Endothelial cell of umbilical vein (primary cell): Measurements from ENCODE around the gene KCNMB2. TPM values are rescaled to one million over a fixed set of nuclear protein-coding genes. Genes with fewer than 3 reads are reported as not detected.

Source experiments
- BruUV-seq: library from RNA; stranded (reverse); fragments of 400-500 nt; replicated peaks from 2 replicates; lab custom pipeline; 2021; lab: Mats Ljungman, UMichigan
- CTCF ChIA-PET: fragments of 300-600, 350-600 bp; sonication (Branson Sonifier 250); formaldehyde crosslinking; loops from one replicate; lab custom pipeline; 2021; ENCODE audit warnings: antibody characterized with exemption, inconsistent platforms; lab: Charles Lee
- POLR2A ChIA-PET: fragments of 300-600, 350-600 bp; sonication (Branson Sonifier 250); formaldehyde crosslinking; loops from one replicate; lab custom pipeline; 2021; ENCODE audit warnings: antibody characterized with exemption, inconsistent platforms; lab: Charles Lee
- DNase-seq: peaks from one replicate; pipeline ENCODE4 v3.0.0-alpha.2; 2011; ENCODE audit warnings: low read depth, low spot score
- FAIRE-seq: peaks from 2 replicates; lab custom pipeline; 2011; peaks lifted over from hg19 to GRCh38; lab: Jason Lieb, UNC
- H2AFZ ChIP-seq: 2 replicates; pipeline ENCODE4 v1.6.0; 2012; ENCODE audit warnings: low read depth, low read length, control low read depth, inconsistent platforms
- H3K27ac ChIP-seq: 2 replicates; pipeline ENCODE4 v1.5.1; 2011; ENCODE audit warnings: low read depth, mild to moderate bottlenecking, control low read depth, low read length, moderate library complexity; ENCODE audit not compliant: insufficient read depth
- H3K27me3 ChIP-seq, 2 experiments: 2 replicates each; pipeline versions ENCODE4 v1.6.0 to v1.6.1; 2011; ENCODE audit warnings: low read length in 2 of 2, mixed read lengths in 1 of 2; ENCODE audit not compliant: control insufficient read depth in 2 of 2, insufficient read depth in 2 of 2
- H3K36me3 ChIP-seq, 2 experiments: 2 replicates in 1 of 2; 3 replicates in 1 of 2; pipeline ENCODE4 v1.5.1; 2011; ENCODE audit warnings: low read length in 2 of 2, mild to moderate bottlenecking in 1 of 2, moderate library complexity in 1 of 2; ENCODE audit not compliant: control insufficient read depth in 2 of 2, insufficient read depth in 2 of 2; ENCODE audit errors: extremely low read depth in 1 of 2
- H3K4me1 ChIP-seq: 3 replicates; pipeline ENCODE4 v1.5.1; 2011; ENCODE audit warnings: mild to moderate bottlenecking, low read length; ENCODE audit not compliant: control insufficient read depth, insufficient read depth; ENCODE audit errors: extremely low read depth
- H3K4me2 ChIP-seq: 2 replicates; pipeline ENCODE4 v1.6.1; 2011; ENCODE audit warnings: low read length, control low read depth, mixed read lengths; ENCODE audit not compliant: insufficient read depth
- H3K4me3 ChIP-seq, 3 experiments: fragments of 200-600 bp in 1 of 3; sonication (generic), shearing (Covaris generic) in 1 of 3; replicated peaks in 1 of 3; 2 replicates each; pipeline ENCODE4 v1.5.1; 2011 to 2016; ENCODE audit warnings: control low read depth in 3 of 3, low read length in 3 of 3, mild to moderate bottlenecking in 2 of 3, inconsistent platforms in 1 of 3, low read depth in 1 of 3, moderate library complexity in 1 of 3; ENCODE audit not compliant: insufficient read depth in 1 of 3
- H3K79me2 ChIP-seq: 2 replicates; pipeline ENCODE4 v1.6.0; 2012; ENCODE audit warnings: low read length, inconsistent platforms; ENCODE audit not compliant: control insufficient read depth, insufficient read depth
- H3K9ac ChIP-seq: replicated peaks from 2 replicates; pipeline ENCODE3; 2011; ENCODE audit warnings: low read length, control low read depth; ENCODE audit not compliant: insufficient read depth; ENCODE audit errors: extremely low read depth
- H3K9me1 ChIP-seq: replicated peaks from 3 replicates; pipeline ENCODE4 v1.6.0; 2011; ENCODE audit warnings: mild to moderate bottlenecking, low read length; ENCODE audit not compliant: control insufficient read depth, insufficient read depth; ENCODE audit errors: extremely low read depth
- H3K9me3 ChIP-seq: replicated peaks from 2 replicates; pipeline ENCODE4 v1.5.1; 2012; ENCODE audit warnings: low read length, inconsistent platforms; ENCODE audit not compliant: control insufficient read depth, insufficient read depth
- H4K20me1 ChIP-seq: replicated peaks from 2 replicates; pipeline ENCODE3; 2011; ENCODE audit warnings: mild to moderate bottlenecking, low read length; ENCODE audit not compliant: control insufficient read depth, insufficient read depth; ENCODE audit errors: extremely low read depth
- CTCF ChIP-seq, 2 donors: IDR thresholded peaks; 1 replicate in 1 of 2; 2 replicates in 1 of 2; pipeline ENCODE4 v1.5.1; 2011; ENCODE audit warnings: low read length in 2 of 2, mild to moderate bottlenecking in 2 of 2, moderate library complexity in 2 of 2, control low read depth in 1 of 2, inconsistent platforms in 1 of 2, low read depth in 1 of 2; ENCODE audit not compliant: insufficient read depth in 1 of 2; ENCODE audit errors: extremely low read depth in 1 of 2
- EZH2 ChIP-seq: IDR thresholded peaks from 2 replicates; pipeline ENCODE4 v1.6.1; 2012; ENCODE audit warnings: borderline replicate concordance, low read depth, mild to moderate bottlenecking, moderate library complexity, low read length, inconsistent platforms; ENCODE audit not compliant: severe bottlenecking
- FOS ChIP-seq: IDR thresholded peaks from 2 replicates; pipeline ENCODE4 v1.6.1; 2011; ENCODE audit warnings: mild to moderate bottlenecking, low read length, moderate library complexity, borderline replicate concordance; ENCODE audit not compliant: insufficient read depth
- GATA2 ChIP-seq: IDR thresholded peaks from 2 replicates; pipeline ENCODE4 v1.7.0; 2011; ENCODE audit warnings: low read depth, mild to moderate bottlenecking, moderate library complexity, mixed read lengths, low read length; ENCODE audit not compliant: insufficient read length, insufficient read depth
- JUN ChIP-seq: IDR thresholded peaks from 2 replicates; pipeline ENCODE4 v1.6.1; 2011; ENCODE audit warnings: borderline replicate concordance, low read depth; ENCODE audit not compliant: insufficient read length, insufficient read depth
- MAX ChIP-seq: IDR thresholded peaks from 2 replicates; pipeline ENCODE4 v1.6.1; 2011; ENCODE audit not compliant: insufficient read depth, insufficient read length
- MYC ChIP-seq: IDR thresholded peaks from one replicate; pipeline ENCODE4 v1.6.1; 2011; ENCODE audit warnings: mild to moderate bottlenecking, low read depth, low read length
- POLR2A ChIP-seq: IDR thresholded peaks from 2 replicates; pipeline ENCODE4 v1.6.1; 2012; ENCODE audit warnings: low read depth, mild to moderate bottlenecking, control low read depth, low read length
- POLR2AphosphoS5 ChIP-seq: IDR thresholded peaks from 2 replicates; pipeline ENCODE4 v1.6.1; 2012; ENCODE audit warnings: low read depth, mild to moderate bottlenecking, control low read depth, low read length, moderate library complexity; ENCODE audit not compliant: insufficient read depth
- dilution Hi-C: fragments of 300-500 bp; cut with MboI; formaldehyde crosslinking; loops from one replicate; pipeline ENCODE4 v1.15.0; 2019; ENCODE audit warnings: low sequenced_read_pairs; ENCODE audit not compliant: extremely low pct_ligation_motif_present
- intact Hi-C: fragments of 100-400 bp; cut with micrococcal nuclease; formaldehyde crosslinking; loops from one replicate; pipeline ENCODE4 v1.10.0; 2022
- polyA plus RNA-seq, 4 experiments: library from polyadenylated mRNA; depleted of rRNA in 3 of 4; stranded (reverse) in 3 of 4; unstranded in 1 of 4; fragments of >200 nt; gene quantifications; 2 replicates each; pipeline versions ENCODE4 v1.2.1 to v1.2.3, GENCODE V29; 2011 to 2012; ENCODE audit warnings: missing spikeins in 1 of 4
- total RNA-seq: library from RNA; stranded (reverse); gene quantifications from 2 replicates; pipeline ENCODE4 v1.2.3, GENCODE V29; 2021

The KCNMB2 gene
- total and polyA plus RNA-seq, 2 donors (not counting 3 experiments of a cell fraction or from before 2014, with no cell fraction given) = not detected

- DNase-seq = no peak
These were observed 214.5 kb downstream of the KCNMB2 start for GRCh38 chr3:178750639-178751300.

More at GRCh38 chr3:178750639-178751300, 214.5 kb downstream of the KCNMB2 start:
- H3K9me3 ChIP-seq = no peaks in the 10 kb centered on the region
- no peaks in the 10 kb centered on the region for H3K79me2 ChIP-seq
- ChIA-PET POLR2A (no interaction called here), CTCF (interaction anchor here (1.4 kb wide), 1 partner anchor 215 kb away, joined by 3 read pairs; no protein-coding TSS in a partner anchor)
- H3K9ac ChIP-seq = no peak overlapping the region
- no peak overlapping the region for H3K27ac ChIP-seq
- no TSS peak for BruUV-seq
- H3K27me3 ChIP-seq = no peaks in the 10 kb centered on the region
- intact Hi-C loops = no loop called here
- H3K4me1 ChIP-seq = no peaks in the 10 kb centered on the region
- dilution Hi-C loops = no loop called here
- H3K36me3 ChIP-seq = no peaks in the 10 kb centered on the region
- H3K9me1 ChIP-seq = no peaks in the 10 kb centered on the region
- no peaks in the 10 kb centered on the region for H4K20me1 ChIP-seq
- H3K4me3 ChIP-seq = no peak overlapping the region
- FAIRE-seq = no peak
- no peak overlapping the region for H2AFZ ChIP-seq
- TF ChIP-seq MYC (no peak), FOS (no peak), JUN (no peak), EZH2 (no peak), POLR2AphosphoS5 (no peak), CTCF (IDR thresholded peaks at IDR 0.05; ENCODE audit: extremely low read depth in 1 of 2, insufficient read depth in 1 of 2, low read depth in 1 of 2, low read length in 2 of 2) (no peak), MAX (no peak), POLR2A (no peak), GATA2 (no peak)
- H3K4me2 ChIP-seq = no peak overlapping the region
